D721Med (cell line): ENCODE results near the gene SP2.

Source experiments
- DNase-seq: peaks from one replicate; pipeline ENCODE4 v3.0.0; 2011; ENCODE audit warnings: low spot score; ENCODE audit not compliant: insufficient read length
- FAIRE-seq: peaks from 2 replicates; lab custom pipeline; 2011; peaks lifted over from hg19 to GRCh38; lab: Jason Lieb, UNC
- TF ChIP-seq, protein P1 (sequence below): IDR thresholded peaks from 2 replicates; pipeline ENCODE4 v1.5.1; 2012; ENCODE audit warnings: mild to moderate bottlenecking, control low read depth; ENCODE audit not compliant: insufficient read depth; ENCODE audit errors: missing control alignments

Gene SP2

DNA sequence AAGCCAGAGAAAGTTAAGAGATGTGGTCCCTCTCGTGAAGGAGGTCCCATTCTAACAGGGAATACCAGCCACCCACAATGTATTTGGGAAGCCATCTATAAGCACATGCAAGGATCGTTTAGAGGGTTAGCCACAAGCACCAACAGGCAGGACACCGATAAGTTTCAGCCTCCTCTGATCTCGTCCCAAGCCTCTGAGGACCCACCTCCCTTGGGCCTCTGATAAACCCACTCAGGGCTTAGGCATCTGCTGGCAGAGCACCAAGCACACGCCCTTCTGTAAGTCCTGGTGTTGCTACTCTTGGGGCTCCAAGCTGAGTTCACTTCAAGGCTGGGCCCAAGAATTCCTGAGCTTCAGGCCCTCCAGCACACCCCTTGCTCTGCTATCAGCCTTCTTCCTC lies 39.9 kb downstream of the SP2 start:
- DNase-seq = no peak
- FAIRE-seq = no peak
- TF ChIP-seq, protein P1, sequence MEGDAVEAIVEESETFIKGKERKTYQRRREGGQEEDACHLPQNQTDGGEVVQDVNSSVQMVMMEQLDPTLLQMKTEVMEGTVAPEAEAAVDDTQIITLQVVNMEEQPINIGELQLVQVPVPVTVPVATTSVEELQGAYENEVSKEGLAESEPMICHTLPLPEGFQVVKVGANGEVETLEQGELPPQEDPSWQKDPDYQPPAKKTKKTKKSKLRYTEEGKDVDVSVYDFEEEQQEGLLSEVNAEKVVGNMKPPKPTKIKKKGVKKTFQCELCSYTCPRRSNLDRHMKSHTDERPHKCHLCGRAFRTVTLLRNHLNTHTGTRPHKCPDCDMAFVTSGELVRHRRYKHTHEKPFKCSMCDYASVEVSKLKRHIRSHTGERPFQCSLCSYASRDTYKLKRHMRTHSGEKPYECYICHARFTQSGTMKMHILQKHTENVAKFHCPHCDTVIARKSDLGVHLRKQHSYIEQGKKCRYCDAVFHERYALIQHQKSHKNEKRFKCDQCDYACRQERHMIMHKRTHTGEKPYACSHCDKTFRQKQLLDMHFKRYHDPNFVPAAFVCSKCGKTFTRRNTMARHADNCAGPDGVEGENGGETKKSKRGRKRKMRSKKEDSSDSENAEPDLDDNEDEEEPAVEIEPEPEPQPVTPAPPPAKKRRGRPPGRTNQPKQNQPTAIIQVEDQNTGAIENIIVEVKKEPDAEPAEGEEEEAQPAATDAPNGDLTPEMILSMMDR = no peak

DNA sequence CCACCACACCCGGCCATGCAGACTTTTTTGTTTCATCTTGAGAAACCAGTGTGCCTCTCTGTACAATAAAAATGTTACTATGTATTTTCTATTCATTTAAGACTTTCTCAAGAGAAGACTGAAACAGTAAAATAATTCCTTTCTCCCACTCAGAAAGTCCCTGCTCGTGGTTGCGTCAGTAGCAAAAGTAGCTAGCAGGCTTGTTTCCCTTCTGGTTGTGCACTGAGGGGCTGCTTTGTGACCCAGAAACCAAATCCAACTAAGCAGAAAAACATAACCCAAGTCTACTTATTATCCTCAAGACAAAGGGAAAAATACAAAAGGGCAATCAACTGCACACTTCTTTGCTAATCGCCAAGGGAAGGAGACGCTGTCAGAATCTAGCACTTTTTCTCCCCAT lies 41.9 kb downstream of the SP2 start:
- TF ChIP-seq, protein P1 = no peak
- FAIRE-seq (no peak), DNase-seq (no peak)

DNA sequence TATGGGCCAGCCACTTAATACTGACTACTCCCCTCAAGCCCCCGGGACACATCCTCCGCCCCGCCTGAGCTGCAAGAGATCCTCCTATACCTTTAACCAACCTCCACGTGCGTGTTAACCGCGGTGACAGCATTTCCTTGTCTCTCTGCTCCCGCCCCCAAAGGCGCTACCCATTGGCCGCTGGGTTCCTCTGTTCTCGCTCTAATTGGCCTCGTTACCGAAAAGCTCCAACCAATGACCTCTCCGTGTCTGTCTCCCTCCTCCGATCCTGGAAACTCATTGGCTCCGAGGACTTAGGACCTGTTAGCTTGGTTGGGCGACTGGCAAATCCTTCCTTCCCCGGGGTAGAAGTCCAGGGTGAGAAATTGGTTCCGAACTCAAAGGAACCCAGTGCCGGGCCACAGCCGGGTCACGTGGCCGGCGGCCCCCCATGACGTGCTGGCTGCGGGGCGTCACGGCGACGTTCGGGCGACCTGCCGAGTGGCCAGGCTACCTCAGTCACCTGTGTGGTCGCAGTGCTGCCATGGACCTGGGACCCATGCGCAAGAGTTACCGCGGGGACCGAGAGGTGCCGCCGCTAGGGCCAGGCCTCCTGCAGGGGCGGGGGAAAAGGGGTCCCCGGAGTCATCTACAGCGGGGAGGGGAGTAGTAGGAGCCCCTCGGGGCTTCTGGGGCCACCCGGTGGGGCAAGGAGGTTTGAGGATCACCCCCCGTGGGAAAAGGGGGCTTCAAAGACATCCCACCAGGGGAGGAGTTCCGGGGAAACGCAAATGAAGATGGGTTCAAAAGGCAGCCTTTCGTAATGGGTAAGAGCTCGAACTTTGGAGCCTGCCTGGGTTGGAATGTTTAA lies 45.4 kb downstream of the SP2 start, which contains the start of gene PNPO:
Gene PNPO (plus strand): TSS at position 326 of the 850 bp plus-strand sequence. CDS start 105 bp downstream, at position 431.
- no peak for FAIRE-seq
- TF ChIP-seq, protein P1 = no peak
- DNase-seq = no peak

DNA sequence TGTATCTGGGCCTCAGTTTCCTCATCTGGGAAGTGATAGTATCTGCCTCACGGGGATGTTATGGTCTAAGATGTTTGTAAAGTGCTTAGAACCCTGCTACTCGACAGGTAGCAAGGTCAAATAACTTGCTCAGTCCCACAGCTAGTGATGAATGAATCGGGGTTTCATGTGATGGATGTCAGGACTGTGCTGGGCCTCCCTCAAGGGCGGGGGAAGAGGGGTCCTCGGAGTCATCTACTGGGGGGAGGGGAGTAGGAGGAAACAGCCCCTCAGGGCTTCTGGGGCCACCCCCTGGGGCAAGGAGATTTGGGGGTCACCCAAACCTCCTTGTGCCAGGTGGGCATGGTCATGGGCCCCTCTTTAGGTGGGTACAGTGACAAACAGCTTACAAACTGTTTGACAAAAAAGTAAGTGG lies 46.1 kb downstream of the SP2 start:
- TF ChIP-seq, protein P1 = no peak
- DNase-seq = no peak
- FAIRE-seq = no peak

DNA sequence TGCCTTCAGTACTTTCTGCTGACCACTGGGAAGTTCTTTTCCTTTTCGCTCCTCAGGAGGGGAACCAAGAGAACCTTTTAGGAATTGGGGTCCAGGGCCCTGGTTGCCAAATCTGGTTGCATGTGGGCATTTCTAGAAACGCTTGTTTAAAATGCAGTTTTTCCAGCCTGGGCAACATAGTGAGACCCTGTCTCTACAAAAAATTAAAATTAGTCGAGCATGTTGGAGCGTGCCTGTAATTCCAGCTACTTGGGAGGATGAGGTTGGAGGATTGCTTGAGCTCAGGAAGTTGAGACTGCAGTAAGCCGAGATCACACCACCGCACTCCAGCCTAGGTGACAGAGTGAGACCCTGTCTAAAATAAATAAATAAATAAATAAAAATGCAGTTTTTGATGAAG lies 46.5 kb downstream of the SP2 start:
- DNase-seq (no peak), FAIRE-seq (no peak)
- TF ChIP-seq, protein P1 = no peak

DNA sequence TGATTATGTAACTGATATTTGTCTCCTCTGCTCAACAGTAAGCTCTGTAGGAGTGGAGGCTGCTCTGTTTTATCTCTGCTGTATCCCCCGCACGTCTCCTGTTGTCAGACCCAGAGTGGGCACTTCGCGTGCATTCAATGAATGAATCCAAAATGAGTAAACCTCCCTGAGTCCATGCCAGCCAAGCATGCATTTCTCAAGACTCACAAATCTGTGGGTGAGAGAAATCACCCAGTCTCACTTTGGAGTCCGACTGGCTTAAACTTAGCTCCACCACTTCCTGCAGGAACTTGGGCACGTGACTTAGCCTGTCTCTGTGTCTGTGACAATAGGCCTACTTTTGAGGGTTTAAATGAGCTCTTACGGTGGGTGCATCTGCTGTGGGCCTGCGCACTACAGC lies 49.0 kb downstream of the SP2 start:
- FAIRE-seq = no peak
- no peak for DNase-seq
- TF ChIP-seq, protein P1 = no peak
